ENCODE results near the gene GNAL. TPM values are rescaled to one million over a fixed set of nuclear protein-coding genes. Genes with fewer than 3 reads are reported as not detected.

GNAL gene
- total and polyA plus RNA-seq, 4 donors, result 0.15 to 0.92 (median 0.72) TPM

DNA sequence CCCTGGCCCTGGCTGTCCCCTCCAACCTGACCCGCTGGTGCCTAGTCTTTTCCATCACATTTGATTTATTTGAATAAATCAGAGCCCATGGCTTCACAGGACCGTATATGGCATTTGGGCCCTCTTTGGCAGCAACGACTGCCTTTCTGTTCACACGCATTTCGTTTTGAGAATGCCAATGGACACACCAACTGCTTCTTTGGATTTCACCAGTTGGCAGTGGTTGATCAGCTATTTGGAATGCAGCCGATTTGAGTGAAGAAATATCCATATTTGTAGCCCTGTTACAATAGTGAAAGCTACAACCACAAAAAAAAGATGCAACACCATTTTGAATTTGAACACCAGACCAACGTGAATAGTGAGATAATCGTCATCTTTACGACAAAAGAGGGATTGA lies 56.5 kb downstream of the GNAL start:
- Histone ChIP-seq H3K4me3 (ENCODE audit: low read depth in 1 of 3, low read length in 3 of 3) (no peak overlapping the region), H3K9ac (ENCODE audit: low read depth in 1 of 2, low read length in 2 of 2) (no peak overlapping the region), H3K27ac (ENCODE audit: low read depth in 1 of 2, low read length in 2 of 2) (no peak overlapping the region), H3K27me3 (ENCODE audit: control insufficient read depth in 4 of 4, insufficient read depth in 4 of 4, low read length in 3 of 4) (peaks cover 0 to 15% (median 1%) of the 10 kb centered on the region in 4 donors), H3K9me3 (ENCODE audit: control insufficient read depth in 4 of 4, low read length in 3 of 4) (no peaks in the 10 kb centered on the region), H3K4me1 (ENCODE audit: control insufficient read depth in 4 of 4, insufficient read depth in 4 of 4, low read length in 3 of 4) (no peaks in the 10 kb centered on the region), H3K36me3 (ENCODE audit: control insufficient read depth in 4 of 4, insufficient read depth in 3 of 4, low read depth in 1 of 4, low read length in 3 of 4) (no peaks in the 10 kb centered on the region)
- WGBS, result 77% methylated on average over 9 of the region's 9 CpGs
- TF ChIP-seq, protein P1, sequence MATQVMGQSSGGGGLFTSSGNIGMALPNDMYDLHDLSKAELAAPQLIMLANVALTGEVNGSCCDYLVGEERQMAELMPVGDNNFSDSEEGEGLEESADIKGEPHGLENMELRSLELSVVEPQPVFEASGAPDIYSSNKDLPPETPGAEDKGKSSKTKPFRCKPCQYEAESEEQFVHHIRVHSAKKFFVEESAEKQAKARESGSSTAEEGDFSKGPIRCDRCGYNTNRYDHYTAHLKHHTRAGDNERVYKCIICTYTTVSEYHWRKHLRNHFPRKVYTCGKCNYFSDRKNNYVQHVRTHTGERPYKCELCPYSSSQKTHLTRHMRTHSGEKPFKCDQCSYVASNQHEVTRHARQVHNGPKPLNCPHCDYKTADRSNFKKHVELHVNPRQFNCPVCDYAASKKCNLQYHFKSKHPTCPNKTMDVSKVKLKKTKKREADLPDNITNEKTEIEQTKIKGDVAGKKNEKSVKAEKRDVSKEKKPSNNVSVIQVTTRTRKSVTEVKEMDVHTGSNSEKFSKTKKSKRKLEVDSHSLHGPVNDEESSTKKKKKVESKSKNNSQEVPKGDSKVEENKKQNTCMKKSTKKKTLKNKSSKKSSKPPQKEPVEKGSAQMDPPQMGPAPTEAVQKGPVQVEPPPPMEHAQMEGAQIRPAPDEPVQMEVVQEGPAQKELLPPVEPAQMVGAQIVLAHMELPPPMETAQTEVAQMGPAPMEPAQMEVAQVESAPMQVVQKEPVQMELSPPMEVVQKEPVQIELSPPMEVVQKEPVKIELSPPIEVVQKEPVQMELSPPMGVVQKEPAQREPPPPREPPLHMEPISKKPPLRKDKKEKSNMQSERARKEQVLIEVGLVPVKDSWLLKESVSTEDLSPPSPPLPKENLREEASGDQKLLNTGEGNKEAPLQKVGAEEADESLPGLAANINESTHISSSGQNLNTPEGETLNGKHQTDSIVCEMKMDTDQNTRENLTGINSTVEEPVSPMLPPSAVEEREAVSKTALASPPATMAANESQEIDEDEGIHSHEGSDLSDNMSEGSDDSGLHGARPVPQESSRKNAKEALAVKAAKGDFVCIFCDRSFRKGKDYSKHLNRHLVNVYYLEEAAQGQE (IDR thresholded peaks at IDR 0.05), result no peak
- TF ChIP-seq GABPA (IDR thresholded peaks at IDR 0.05 in 1 of 2, conservative IDR thresholded peaks at IDR 0.05 in 1 of 2) (no peak), FOXA1 (IDR thresholded peaks at IDR 0.05) (no peak), HNF4A (conservative IDR thresholded peaks at IDR 0.05) (no peak), NR2F2 (IDR thresholded peaks at IDR 0.05) (no peak)
- DNase-seq (ENCODE audit: low spot score), result no peak

DNA sequence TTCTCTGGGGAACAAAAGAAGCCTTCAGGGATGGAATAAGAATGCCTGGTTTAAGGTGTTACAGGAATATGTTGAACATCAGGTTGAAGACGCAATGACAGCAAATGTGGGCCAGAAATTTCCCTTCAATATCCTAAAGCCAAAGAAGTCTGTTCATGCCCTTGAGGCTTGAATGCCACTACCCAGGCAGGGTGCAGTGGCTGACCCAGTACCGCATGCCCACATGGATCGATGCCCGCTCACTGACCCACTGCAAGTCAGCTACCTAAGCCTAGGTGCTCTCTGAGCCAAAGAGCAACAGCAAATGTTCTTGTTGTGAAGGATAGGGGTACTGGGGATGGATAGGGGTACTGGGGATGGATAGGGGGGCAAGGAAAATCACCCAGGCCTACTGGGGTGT lies 58.2 kb downstream of the GNAL start:
- TF ChIP-seq FOXA1 (IDR thresholded peaks at IDR 0.05) (no peak), JUND (IDR thresholded peaks at IDR 0.05) (no peak), EGR1 (IDR thresholded peaks at IDR 0.05; ENCODE audit: low read depth in 2 of 2) (no peak), GABPA (IDR thresholded peaks at IDR 0.05 in 1 of 2, conservative IDR thresholded peaks at IDR 0.05 in 1 of 2) (no peak), NR2F2 (IDR thresholded peaks at IDR 0.05) (no peak), RXRA (IDR thresholded peaks at IDR 0.05) (no peak), HNF4G (IDR thresholded peaks at IDR 0.05) (no peak), YY1 (IDR thresholded peaks at IDR 0.05) (no peak), HNF4A (conservative IDR thresholded peaks at IDR 0.05) (no peak), FOXA2 (IDR thresholded peaks at IDR 0.05) (no peak), SP1 (IDR thresholded peaks at IDR 0.05) (no peak), TAF1 (conservative IDR thresholded peaks at IDR 0.05) (no peak), RAD21 (IDR thresholded peaks at IDR 0.05) (no peak)
- TF ChIP-seq, protein P2, sequence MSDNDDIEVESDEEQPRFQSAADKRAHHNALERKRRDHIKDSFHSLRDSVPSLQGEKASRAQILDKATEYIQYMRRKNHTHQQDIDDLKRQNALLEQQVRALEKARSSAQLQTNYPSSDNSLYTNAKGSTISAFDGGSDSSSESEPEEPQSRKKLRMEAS (IDR thresholded peaks at IDR 0.05), result no peak
- TF ChIP-seq, protein P1 (IDR thresholded peaks at IDR 0.05), result no peak
- TF ChIP-seq, protein P3, sequence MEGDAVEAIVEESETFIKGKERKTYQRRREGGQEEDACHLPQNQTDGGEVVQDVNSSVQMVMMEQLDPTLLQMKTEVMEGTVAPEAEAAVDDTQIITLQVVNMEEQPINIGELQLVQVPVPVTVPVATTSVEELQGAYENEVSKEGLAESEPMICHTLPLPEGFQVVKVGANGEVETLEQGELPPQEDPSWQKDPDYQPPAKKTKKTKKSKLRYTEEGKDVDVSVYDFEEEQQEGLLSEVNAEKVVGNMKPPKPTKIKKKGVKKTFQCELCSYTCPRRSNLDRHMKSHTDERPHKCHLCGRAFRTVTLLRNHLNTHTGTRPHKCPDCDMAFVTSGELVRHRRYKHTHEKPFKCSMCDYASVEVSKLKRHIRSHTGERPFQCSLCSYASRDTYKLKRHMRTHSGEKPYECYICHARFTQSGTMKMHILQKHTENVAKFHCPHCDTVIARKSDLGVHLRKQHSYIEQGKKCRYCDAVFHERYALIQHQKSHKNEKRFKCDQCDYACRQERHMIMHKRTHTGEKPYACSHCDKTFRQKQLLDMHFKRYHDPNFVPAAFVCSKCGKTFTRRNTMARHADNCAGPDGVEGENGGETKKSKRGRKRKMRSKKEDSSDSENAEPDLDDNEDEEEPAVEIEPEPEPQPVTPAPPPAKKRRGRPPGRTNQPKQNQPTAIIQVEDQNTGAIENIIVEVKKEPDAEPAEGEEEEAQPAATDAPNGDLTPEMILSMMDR (IDR thresholded peaks at IDR 0.05; ENCODE audit: low read depth, low read length, missing input control), result no peak
- TF ChIP-seq, protein P4, sequence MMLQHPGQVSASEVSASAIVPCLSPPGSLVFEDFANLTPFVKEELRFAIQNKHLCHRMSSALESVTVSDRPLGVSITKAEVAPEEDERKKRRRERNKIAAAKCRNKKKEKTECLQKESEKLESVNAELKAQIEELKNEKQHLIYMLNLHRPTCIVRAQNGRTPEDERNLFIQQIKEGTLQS (IDR thresholded peaks at IDR 0.05), result no peak
- TF ChIP-seq, protein P5, sequence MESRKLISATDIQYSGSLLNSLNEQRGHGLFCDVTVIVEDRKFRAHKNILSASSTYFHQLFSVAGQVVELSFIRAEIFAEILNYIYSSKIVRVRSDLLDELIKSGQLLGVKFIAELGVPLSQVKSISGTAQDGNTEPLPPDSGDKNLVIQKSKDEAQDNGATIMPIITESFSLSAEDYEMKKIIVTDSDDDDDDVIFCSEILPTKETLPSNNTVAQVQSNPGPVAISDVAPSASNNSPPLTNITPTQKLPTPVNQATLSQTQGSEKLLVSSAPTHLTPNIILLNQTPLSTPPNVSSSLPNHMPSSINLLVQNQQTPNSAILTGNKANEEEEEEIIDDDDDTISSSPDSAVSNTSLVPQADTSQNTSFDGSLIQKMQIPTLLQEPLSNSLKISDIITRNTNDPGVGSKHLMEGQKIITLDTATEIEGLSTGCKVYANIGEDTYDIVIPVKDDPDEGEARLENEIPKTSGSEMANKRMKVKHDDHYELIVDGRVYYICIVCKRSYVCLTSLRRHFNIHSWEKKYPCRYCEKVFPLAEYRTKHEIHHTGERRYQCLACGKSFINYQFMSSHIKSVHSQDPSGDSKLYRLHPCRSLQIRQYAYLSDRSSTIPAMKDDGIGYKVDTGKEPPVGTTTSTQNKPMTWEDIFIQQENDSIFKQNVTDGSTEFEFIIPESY (IDR thresholded peaks at IDR 0.05), result no peak
- Histone ChIP-seq H3K9ac (ENCODE audit: low read depth in 1 of 2, low read length in 2 of 2) (no peak overlapping the region), H3K36me3 (ENCODE audit: control insufficient read depth in 4 of 4, insufficient read depth in 3 of 4, low read depth in 1 of 4, low read length in 3 of 4) (no peaks in the 10 kb centered on the region), H3K27me3 (ENCODE audit: control insufficient read depth in 4 of 4, insufficient read depth in 4 of 4, low read length in 3 of 4) (peaks cover 0 to 15% (median 3%) of the 10 kb centered on the region in 4 donors), H3K4me1 (ENCODE audit: control insufficient read depth in 4 of 4, insufficient read depth in 4 of 4, low read length in 3 of 4) (peaks cover 0 to 10% (median 5%) of the 10 kb centered on the region in 4 donors), H3K9me3 (ENCODE audit: control insufficient read depth in 4 of 4, low read length in 3 of 4) (no peaks in the 10 kb centered on the region), H3K4me3 (ENCODE audit: low read depth in 1 of 3, low read length in 3 of 3) (no peak overlapping the region), H3K27ac (ENCODE audit: low read depth in 1 of 2, low read length in 2 of 2) (no peak overlapping the region)
- DNase-seq (ENCODE audit: low spot score), result no peak
- 92% methylated on average over 4 of the region's 4 CpGs for WGBS

Measured in liver (tissue), 9 donors.